Smooth muscle cell (in vitro differentiated cells): ENCODE data around the gene BNIP3. TPM values are rescaled to one million over a fixed set of nuclear protein-coding genes. Genes with fewer than 3 reads are reported as not detected.
"Not testable (repeated sequence)": the region's sequence is repeated elsewhere in the genome, so short reads cannot be mapped to it uniquely, and the experiment has no call there.

Experiments
- DNase-seq: peaks from one replicate; lab custom pipeline; 2025; ENCODE audit not compliant: unreplicated experiment; lab: John Stamatoyannopoulos, UW
- H2AFZ ChIP-seq: fragments of 200-600 bp; sonication (generic); 2 replicates; pipeline ENCODE4 v1.6.0; 2016; ENCODE audit warnings: antibody characterized with exemption, low read depth, mild to moderate bottlenecking
- H3F3A ChIP-seq: fragments of 200-600 bp; sonication (generic); 2 replicates; pipeline ENCODE4 v1.6.0; 2017; ENCODE audit warnings: antibody characterized with exemption, low read depth
- H3K27ac ChIP-seq: fragments of 200-600 bp; sonication (generic); 2 replicates; pipeline ENCODE4 v1.5.1; 2016; ENCODE audit warnings: low read depth, mild to moderate bottlenecking
- H3K27me3 ChIP-seq: fragments of 200-600 bp; sonication (generic); 2 replicates; pipeline ENCODE4 v1.6.1; 2016; ENCODE audit warnings: low read depth, mild to moderate bottlenecking
- H3K36me3 ChIP-seq: fragments of 200-600 bp; sonication (generic); 2 replicates; pipeline ENCODE4 v1.5.1; 2016; ENCODE audit warnings: low read depth
- H3K4me1 ChIP-seq: fragments of 200-600 bp; sonication (generic); 2 replicates; pipeline ENCODE4 v1.5.1; 2016; ENCODE audit warnings: low read depth
- H3K4me2 ChIP-seq: fragments of 200-600 bp; sonication (generic); 2 replicates; pipeline ENCODE4 v1.6.0; 2016; ENCODE audit warnings: mild to moderate bottlenecking
- H3K4me3 ChIP-seq: fragments of 200-600 bp; sonication (generic); 2 replicates; pipeline ENCODE4 v1.5.1; 2016; ENCODE audit warnings: mild to moderate bottlenecking
- H3K79me2 ChIP-seq: fragments of 200-600 bp; sonication (generic); 2 replicates; pipeline ENCODE4 v1.6.0; 2016; ENCODE audit warnings: low read depth, mild to moderate bottlenecking
- H3K9ac ChIP-seq: fragments of 200-600 bp; sonication (generic); 2 replicates; pipeline ENCODE4 v1.6.0; 2016; ENCODE audit warnings: low read depth
- H3K9me3 ChIP-seq: fragments of 200-600 bp; sonication (generic); replicated peaks from 2 replicates; pipeline ENCODE4 v1.5.1; 2016; ENCODE audit warnings: low read depth
- H4K20me1 ChIP-seq: fragments of 200-600 bp; sonication (generic); 2 replicates; pipeline ENCODE4 v1.6.0; 2016; ENCODE audit warnings: low read depth
- WGBS: methylation state at CpG from one replicate; pipeline ENCODE4 v1.1.7; 2016; ENCODE audit warnings: low lambda C conversion rate; 5-methylcytosine and 5-hydroxymethylcytosine counted together
- polyA plus RNA-seq: library from polyadenylated mRNA; unstranded; fragments of >200 nt; fragmentation: Nextera tagmentation; extraction: Ambion mirVana; gene quantifications from 2 replicates; pipeline ENCODE4 v1.2.1, GENCODE V29; 2016
- total RNA-seq: library from RNA; depleted of rRNA; stranded (reverse); fragments of >200 nt; gene quantifications from 2 replicates; pipeline ENCODE4 v1.2.3, GENCODE V29; 2014
- TF ChIP-seq, protein P1 (sequence below): fragments of 200-600 bp; sonication (generic); IDR thresholded peaks from 2 replicates; pipeline ENCODE4 v1.5.1; 2017; ENCODE audit warnings: borderline replicate concordance, mild to moderate bottlenecking, antibody characterized with exemption; ENCODE audit not compliant: insufficient read depth, poor library complexity, severe bottlenecking

BNIP3 gene
- total and polyA plus RNA-seq, 2 experiments from 2014 or later, result 213 to 292 TPM

DNA sequence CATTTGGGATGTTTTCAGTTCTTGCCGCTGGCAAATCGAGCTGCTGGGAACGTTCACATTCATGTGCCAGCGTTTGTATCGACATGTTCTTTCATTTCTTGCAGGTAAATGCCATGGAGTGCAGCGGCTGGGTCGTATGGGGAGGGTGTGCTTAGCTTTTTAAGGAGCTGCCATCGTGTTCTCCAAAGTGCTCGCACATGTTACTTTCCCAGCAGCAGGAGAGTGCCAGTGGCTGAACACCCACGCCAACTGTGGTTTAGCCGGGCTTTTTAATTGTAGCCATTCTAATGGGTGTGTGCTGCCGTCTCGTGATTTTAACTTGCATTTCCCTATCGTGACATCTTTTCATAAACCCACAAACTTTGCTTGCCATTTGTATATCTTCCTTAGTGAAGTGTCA lies 11.6 kb upstream of the BNIP3 start:
- no peak overlapping the region for H3K4me2 ChIP-seq
- no peak overlapping the region for H3K4me3 ChIP-seq
- no peaks in the 10 kb centered on the region for H3K27me3 ChIP-seq
- no peak overlapping the region for H3K9ac ChIP-seq
- 91% methylated on average over 14 of the region's 14 CpGs for WGBS
- H3K79me2 ChIP-seq, result no peaks in the 10 kb centered on the region
- H3F3A ChIP-seq, result no peaks in the 10 kb centered on the region
- no peaks in the 10 kb centered on the region for H4K20me1 ChIP-seq
- no peaks in the 10 kb centered on the region for H3K36me3 ChIP-seq
- no peak for DNase-seq
- H3K4me1 ChIP-seq, result peaks cover 5% of the 10 kb centered on the region
- H3K27ac ChIP-seq, result no peak overlapping the region
- TF ChIP-seq, protein P1, sequence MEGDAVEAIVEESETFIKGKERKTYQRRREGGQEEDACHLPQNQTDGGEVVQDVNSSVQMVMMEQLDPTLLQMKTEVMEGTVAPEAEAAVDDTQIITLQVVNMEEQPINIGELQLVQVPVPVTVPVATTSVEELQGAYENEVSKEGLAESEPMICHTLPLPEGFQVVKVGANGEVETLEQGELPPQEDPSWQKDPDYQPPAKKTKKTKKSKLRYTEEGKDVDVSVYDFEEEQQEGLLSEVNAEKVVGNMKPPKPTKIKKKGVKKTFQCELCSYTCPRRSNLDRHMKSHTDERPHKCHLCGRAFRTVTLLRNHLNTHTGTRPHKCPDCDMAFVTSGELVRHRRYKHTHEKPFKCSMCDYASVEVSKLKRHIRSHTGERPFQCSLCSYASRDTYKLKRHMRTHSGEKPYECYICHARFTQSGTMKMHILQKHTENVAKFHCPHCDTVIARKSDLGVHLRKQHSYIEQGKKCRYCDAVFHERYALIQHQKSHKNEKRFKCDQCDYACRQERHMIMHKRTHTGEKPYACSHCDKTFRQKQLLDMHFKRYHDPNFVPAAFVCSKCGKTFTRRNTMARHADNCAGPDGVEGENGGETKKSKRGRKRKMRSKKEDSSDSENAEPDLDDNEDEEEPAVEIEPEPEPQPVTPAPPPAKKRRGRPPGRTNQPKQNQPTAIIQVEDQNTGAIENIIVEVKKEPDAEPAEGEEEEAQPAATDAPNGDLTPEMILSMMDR, result no peak
- H2AFZ ChIP-seq, result no peak overlapping the region
- no peaks in the 10 kb centered on the region for H3K9me3 ChIP-seq

GRCh38 chr10:131991726-131992125 lies 10.0 kb upstream of the BNIP3 start:
- Histone ChIP-seq H3K4me2 (no peak overlapping the region), H4K20me1 (no peaks in the 10 kb centered on the region), H3K9ac (no peak overlapping the region), H3K36me3 (no peaks in the 10 kb centered on the region), H2AFZ (no peak overlapping the region), H3K4me1 (no peaks in the 10 kb centered on the region), H3K27me3 (no peaks in the 10 kb centered on the region), H3K27ac (no peak overlapping the region), H3K79me2 (no peaks in the 10 kb centered on the region), H3K4me3 (no peak overlapping the region), H3F3A (no peaks in the 10 kb centered on the region), H3K9me3 (no peaks in the 10 kb centered on the region)
- TF ChIP-seq, protein P1, result no peak
- WGBS, result 80% methylated on average over 3 of the region's 3 CpGs
- no peak for DNase-seq

GRCh38 chr10:131987786-131988185 lies 6.1 kb upstream of the BNIP3 start:
- H3K9ac ChIP-seq, H3K27me3 ChIP-seq, H3K4me1 ChIP-seq, H3K79me2 ChIP-seq, H3K4me3 ChIP-seq, H3F3A ChIP-seq, H3K9me3 ChIP-seq, H3K4me2 ChIP-seq, H3K27ac ChIP-seq, H3K36me3 ChIP-seq, H2AFZ ChIP-seq, DNase-seq, H4K20me1 ChIP-seq: not testable (repeated sequence)
- 97% methylated on average over 3 of the region's 3 CpGs for WGBS

DNA sequence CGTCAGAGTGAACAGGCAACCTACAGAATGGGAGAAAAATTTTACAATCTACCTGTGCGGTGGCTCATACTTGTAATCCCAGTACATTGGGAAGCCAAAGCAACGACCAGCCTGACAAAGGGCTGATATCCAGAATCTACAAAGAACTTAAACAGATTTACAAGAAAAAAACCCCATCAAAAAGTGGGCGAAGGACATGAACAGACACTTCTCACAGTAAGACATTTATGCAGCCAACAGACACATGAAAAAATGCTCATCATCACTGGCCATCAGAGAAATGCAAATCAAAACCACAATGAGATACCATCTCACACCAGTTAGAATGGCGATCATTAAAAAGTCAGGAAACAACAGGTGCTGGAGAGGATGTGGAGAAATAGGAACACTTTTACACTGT lies 5.6 kb upstream of the BNIP3 start:
- not testable (repeated sequence) for H2AFZ ChIP-seq, H3K9me3 ChIP-seq, H3K36me3 ChIP-seq, H3K27ac ChIP-seq, H3K79me2 ChIP-seq, DNase-seq, H4K20me1 ChIP-seq, H3K4me2 ChIP-seq, H3K4me3 ChIP-seq, H3K27me3 ChIP-seq, H3K4me1 ChIP-seq, H3K9ac ChIP-seq
- H3F3A ChIP-seq, result peaks cover 14% of the 10 kb centered on the region
- 98% methylated on average over 4 of the region's 5 CpGs for WGBS

GRCh38 chr10:131986851-131987250 lies 5.1 kb upstream of the BNIP3 start:
- not testable (repeated sequence) for H3K4me3 ChIP-seq, H3K4me1 ChIP-seq, H3K27me3 ChIP-seq, H4K20me1 ChIP-seq, H3K9ac ChIP-seq, H3K4me2 ChIP-seq, H3K9me3 ChIP-seq, H3K79me2 ChIP-seq, H3K27ac ChIP-seq, DNase-seq, H3K36me3 ChIP-seq, H2AFZ ChIP-seq
- H3F3A ChIP-seq, result peaks cover 14% of the 10 kb centered on the region
- 93% methylated on average over 7 of the region's 7 CpGs for WGBS
